Measurements from ENCODE around the gene MPDZ.

The MPDZ gene, protein sequence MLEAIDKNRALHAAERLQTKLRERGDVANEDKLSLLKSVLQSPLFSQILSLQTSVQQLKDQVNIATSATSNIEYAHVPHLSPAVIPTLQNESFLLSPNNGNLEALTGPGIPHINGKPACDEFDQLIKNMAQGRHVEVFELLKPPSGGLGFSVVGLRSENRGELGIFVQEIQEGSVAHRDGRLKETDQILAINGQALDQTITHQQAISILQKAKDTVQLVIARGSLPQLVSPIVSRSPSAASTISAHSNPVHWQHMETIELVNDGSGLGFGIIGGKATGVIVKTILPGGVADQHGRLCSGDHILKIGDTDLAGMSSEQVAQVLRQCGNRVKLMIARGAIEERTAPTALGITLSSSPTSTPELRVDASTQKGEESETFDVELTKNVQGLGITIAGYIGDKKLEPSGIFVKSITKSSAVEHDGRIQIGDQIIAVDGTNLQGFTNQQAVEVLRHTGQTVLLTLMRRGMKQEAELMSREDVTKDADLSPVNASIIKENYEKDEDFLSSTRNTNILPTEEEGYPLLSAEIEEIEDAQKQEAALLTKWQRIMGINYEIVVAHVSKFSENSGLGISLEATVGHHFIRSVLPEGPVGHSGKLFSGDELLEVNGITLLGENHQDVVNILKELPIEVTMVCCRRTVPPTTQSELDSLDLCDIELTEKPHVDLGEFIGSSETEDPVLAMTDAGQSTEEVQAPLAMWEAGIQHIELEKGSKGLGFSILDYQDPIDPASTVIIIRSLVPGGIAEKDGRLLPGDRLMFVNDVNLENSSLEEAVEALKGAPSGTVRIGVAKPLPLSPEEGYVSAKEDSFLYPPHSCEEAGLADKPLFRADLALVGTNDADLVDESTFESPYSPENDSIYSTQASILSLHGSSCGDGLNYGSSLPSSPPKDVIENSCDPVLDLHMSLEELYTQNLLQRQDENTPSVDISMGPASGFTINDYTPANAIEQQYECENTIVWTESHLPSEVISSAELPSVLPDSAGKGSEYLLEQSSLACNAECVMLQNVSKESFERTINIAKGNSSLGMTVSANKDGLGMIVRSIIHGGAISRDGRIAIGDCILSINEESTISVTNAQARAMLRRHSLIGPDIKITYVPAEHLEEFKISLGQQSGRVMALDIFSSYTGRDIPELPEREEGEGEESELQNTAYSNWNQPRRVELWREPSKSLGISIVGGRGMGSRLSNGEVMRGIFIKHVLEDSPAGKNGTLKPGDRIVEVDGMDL (N-terminal part only)

DNA sequence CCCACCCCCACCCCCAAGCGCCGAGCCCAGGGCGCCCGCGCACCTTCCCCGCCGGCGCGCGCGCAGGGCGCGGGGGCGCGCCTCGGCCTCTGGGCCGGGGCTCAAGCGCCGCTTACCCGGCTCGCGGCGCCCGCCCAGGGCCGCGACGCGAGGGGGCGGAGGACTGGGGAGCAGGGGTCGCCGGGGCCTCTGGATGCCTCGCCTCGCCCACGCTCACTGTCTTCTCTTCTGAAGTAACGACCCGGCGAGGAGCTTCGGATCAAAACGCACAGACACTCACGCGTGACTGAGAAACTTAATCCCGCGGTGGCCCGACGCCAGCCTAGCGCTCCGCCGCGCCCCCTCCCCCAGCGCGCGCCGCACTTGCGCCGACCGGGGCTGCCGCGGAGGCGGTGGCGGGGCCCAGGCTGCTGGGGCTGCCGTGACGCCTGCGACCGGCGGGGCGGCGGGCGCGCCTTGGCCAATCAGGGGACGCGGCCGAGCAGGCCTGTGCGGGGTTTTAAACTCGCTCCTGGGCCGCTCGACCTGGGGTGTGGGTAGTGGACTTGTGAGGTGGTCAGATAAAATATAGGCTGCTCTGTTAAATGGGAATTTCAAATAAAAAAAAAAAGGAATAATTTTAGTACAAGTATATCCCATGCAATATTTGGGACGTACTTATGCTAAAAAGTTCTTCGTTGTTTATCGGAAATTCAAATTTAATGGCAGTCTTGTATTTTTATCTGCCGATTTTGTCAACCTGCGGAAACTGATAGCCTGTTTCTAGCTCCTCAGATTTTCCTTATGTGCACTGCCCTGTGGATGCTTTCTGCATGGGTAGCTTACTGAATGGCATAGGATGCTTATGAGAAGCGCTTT, at the start of gene MPDZ:
TSS of gene MPDZ (minus strand) at position 409 of the 858 bp plus-strand sequence. CDS start 29,377 bp downstream, outside the sequence.
- DNase-seq: no peak
- H3K79me2 ChIP-seq (ENCODE audit: insufficient read depth, low read length): no peaks in the 10 kb centered on the region
- H3K9me3 ChIP-seq (ENCODE audit: insufficient read depth, low read length, severe bottlenecking): no peaks in the 10 kb centered on the region
- no peaks in the 10 kb centered on the region for H3K27me3 ChIP-seq (ENCODE audit: insufficient read depth, low read length, poor library complexity)
- no peak within 1 kb of the TSS for H3K4me2 ChIP-seq (ENCODE audit: insufficient read depth, low read length)
- H3K4me3 ChIP-seq (ENCODE audit: low read depth in 1 of 2, low read length in 2 of 2): no peak within 1 kb of the TSS
- H3K9ac ChIP-seq (ENCODE audit: low read depth, low read length): no peak within 1 kb of the TSS
- no peak within 1 kb of the TSS for H3K27ac ChIP-seq (ENCODE audit: low read length)
- H4K20me1 ChIP-seq (ENCODE audit: insufficient read depth, low read length): no peaks in the 10 kb centered on the region
- TF ChIP-seq, protein P1, sequence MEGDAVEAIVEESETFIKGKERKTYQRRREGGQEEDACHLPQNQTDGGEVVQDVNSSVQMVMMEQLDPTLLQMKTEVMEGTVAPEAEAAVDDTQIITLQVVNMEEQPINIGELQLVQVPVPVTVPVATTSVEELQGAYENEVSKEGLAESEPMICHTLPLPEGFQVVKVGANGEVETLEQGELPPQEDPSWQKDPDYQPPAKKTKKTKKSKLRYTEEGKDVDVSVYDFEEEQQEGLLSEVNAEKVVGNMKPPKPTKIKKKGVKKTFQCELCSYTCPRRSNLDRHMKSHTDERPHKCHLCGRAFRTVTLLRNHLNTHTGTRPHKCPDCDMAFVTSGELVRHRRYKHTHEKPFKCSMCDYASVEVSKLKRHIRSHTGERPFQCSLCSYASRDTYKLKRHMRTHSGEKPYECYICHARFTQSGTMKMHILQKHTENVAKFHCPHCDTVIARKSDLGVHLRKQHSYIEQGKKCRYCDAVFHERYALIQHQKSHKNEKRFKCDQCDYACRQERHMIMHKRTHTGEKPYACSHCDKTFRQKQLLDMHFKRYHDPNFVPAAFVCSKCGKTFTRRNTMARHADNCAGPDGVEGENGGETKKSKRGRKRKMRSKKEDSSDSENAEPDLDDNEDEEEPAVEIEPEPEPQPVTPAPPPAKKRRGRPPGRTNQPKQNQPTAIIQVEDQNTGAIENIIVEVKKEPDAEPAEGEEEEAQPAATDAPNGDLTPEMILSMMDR (IDR thresholded peaks at IDR 0.05; ENCODE audit: borderline replicate concordance, extremely low read depth, low read length, poor library complexity, severe bottlenecking): no peak
- no peak for TF ChIP-seq EZH2 (IDR thresholded peaks at IDR 0.05; ENCODE audit: borderline replicate concordance, low read depth, low read length, severe bottlenecking)
- H3K36me3 ChIP-seq (ENCODE audit: insufficient read depth, low read length): no peaks in the 10 kb centered on the region
- ATAC-seq (ENCODE audit: insufficient read depth, low read depth): no peak
- H2AFZ ChIP-seq (ENCODE audit: low read depth, low read length): no peak within 1 kb of the TSS
- no peaks in the 10 kb centered on the region for H3K4me1 ChIP-seq (ENCODE audit: insufficient read depth, low read length)

DNA sequence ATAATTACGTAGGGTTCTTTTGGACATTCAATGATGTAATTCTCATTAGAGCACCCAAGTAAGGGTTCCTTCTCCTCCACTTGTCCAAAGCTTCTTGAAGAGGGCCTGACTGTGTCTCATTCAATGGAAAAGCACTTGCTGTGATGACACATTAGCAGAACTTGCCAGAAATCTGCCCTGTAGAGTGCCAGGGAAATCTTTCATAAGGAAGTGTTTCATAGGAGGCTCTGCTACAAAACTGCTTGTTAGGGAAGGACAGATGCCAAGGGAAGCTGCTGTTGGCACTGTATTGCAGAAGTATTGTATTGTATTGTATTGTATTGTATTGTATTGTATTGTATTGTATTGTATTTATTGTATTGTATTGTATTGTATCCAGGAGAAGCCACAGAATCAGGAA, 45.5 kb upstream of the MPDZ start:
- no peaks in the 10 kb centered on the region for H3K4me1 ChIP-seq (ENCODE audit: insufficient read depth, low read length)
- ATAC-seq (ENCODE audit: insufficient read depth, low read depth) (no peak), DNase-seq (no peak)
- H3K9me3 ChIP-seq (ENCODE audit: insufficient read depth, low read length, severe bottlenecking): no peaks in the 10 kb centered on the region
- H2AFZ ChIP-seq (ENCODE audit: low read depth, low read length): no peak overlapping the region
- H3K36me3 ChIP-seq (ENCODE audit: insufficient read depth, low read length): no peaks in the 10 kb centered on the region
- H4K20me1 ChIP-seq (ENCODE audit: insufficient read depth, low read length): no peaks in the 10 kb centered on the region
- no peaks in the 10 kb centered on the region for H3K27me3 ChIP-seq (ENCODE audit: insufficient read depth, low read length, poor library complexity)
- H3K79me2 ChIP-seq (ENCODE audit: insufficient read depth, low read length): no peaks in the 10 kb centered on the region
- TF ChIP-seq, protein P1 (IDR thresholded peaks at IDR 0.05; ENCODE audit: borderline replicate concordance, extremely low read depth, low read length, poor library complexity, severe bottlenecking): no peak
- TF ChIP-seq EZH2 (IDR thresholded peaks at IDR 0.05; ENCODE audit: borderline replicate concordance, low read depth, low read length, severe bottlenecking): no peak
- H3K27ac ChIP-seq (ENCODE audit: low read length): no peak overlapping the region
- no peak overlapping the region for H3K9ac ChIP-seq (ENCODE audit: low read depth, low read length)
- no peak overlapping the region for H3K4me3 ChIP-seq (ENCODE audit: low read depth in 1 of 2, low read length in 2 of 2)
- H3K4me2 ChIP-seq (ENCODE audit: insufficient read depth, low read length): no peak overlapping the region

DNA sequence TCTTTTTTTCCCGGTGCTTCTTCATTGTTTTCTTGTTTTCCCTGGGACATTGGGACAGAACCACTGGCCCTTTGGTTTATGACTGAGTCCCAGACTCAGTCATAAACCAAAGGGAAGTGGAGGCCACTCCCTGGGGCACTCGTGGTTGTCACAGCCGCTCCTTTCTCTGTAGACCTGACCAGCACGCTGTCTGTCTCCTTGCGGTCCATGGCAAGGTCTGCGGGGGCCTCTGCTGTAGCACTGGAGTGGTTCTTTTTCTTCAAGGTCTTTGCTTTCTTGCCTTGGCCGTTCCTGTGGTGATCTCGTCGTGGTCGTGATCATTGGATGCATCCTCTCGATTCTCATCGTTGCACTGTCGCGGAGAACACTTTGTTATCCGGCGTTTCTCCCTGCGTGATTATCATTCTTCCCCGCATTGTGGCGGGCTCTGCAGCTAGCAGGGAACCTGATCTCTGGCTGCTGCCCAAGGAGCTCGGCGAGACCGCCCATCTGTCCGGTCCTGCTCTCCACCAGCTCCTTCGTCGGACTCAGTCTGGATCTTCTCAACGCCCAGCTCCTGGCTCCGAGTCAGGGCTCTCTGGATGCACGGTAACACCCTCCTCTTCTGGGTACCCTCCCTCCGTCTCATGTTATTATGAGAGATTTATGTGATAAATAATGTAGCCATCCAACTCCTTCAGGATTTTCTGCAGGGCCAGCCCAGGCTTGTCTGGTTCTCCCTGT, 43.5 kb upstream of the MPDZ start:
- Histone ChIP-seq H3K79me2 (ENCODE audit: insufficient read depth, low read length) (no peaks in the 10 kb centered on the region), H3K4me2 (ENCODE audit: insufficient read depth, low read length) (no peak overlapping the region), H3K9ac (ENCODE audit: low read depth, low read length) (no peak overlapping the region), H3K4me1 (ENCODE audit: insufficient read depth, low read length) (no peaks in the 10 kb centered on the region), H3K27me3 (ENCODE audit: insufficient read depth, low read length, poor library complexity) (no peaks in the 10 kb centered on the region), H2AFZ (ENCODE audit: low read depth, low read length) (no peak overlapping the region), H3K9me3 (ENCODE audit: insufficient read depth, low read length, severe bottlenecking) (no peaks in the 10 kb centered on the region), H3K27ac (ENCODE audit: low read length) (no peak overlapping the region), H3K36me3 (ENCODE audit: insufficient read depth, low read length) (no peaks in the 10 kb centered on the region), H4K20me1 (ENCODE audit: insufficient read depth, low read length) (no peaks in the 10 kb centered on the region), H3K4me3 (ENCODE audit: low read depth in 1 of 2, low read length in 2 of 2) (no peak overlapping the region)
- no peak for TF ChIP-seq EZH2 (IDR thresholded peaks at IDR 0.05; ENCODE audit: borderline replicate concordance, low read depth, low read length, severe bottlenecking)
- TF ChIP-seq, protein P1 (IDR thresholded peaks at IDR 0.05; ENCODE audit: borderline replicate concordance, extremely low read depth, low read length, poor library complexity, severe bottlenecking): no peak
- DNase-seq (no peak), ATAC-seq (ENCODE audit: insufficient read depth, low read depth) (no peak)
